HepG2 (cell line): Measurements from ENCODE around the gene PPP1R7. TPM values are rescaled to one million over a fixed set of nuclear protein-coding genes. Genes with fewer than 3 reads are reported as not detected.
A peak's percentile ranks its signal among the peaks of the same experiment; 100 is the strongest.

Source experiments
- ATAC-seq: fragments of 200-7000 bp; cut with Tn5 transposase; 3 replicates; pipeline ENCODE4 v1.9.1; 2020; ENCODE audit warnings: mild to moderate bottlenecking, moderate library complexity
- BruUV-seq: library from RNA; stranded (reverse); fragments of 400-500 nt; replicated peaks from 2 replicates; lab custom pipeline; 2021; lab: Mats Ljungman, UMichigan
- CTCF ChIA-PET: fragments of 300-600 bp; formaldehyde crosslinking; extraction: SDS; loops from one replicate; lab custom pipeline; 2021; ENCODE audit warnings: low total read pairs, inconsistent platforms, low intra/inter-chr PET ratio; lab: Yijun Ruan, JAX
- POLR2A ChIA-PET: fragments of 350-600 bp; sonication (Branson Sonifier 250); formaldehyde crosslinking; loops from one replicate; lab custom pipeline; 2020; ENCODE audit warnings: antibody characterized with exemption, inconsistent platforms; lab: Yijun Ruan, JAX
- DNase-seq: peaks from one replicate; pipeline ENCODE4 v3.0.0-alpha.2; 2015; ENCODE audit warnings: low spot score
- FAIRE-seq: peaks from 3 replicates; lab custom pipeline; 2011; peaks lifted over from hg19 to GRCh38; lab: Jason Lieb, UNC
- H2AFZ ChIP-seq: one replicate; pipeline ENCODE4 v1.6.1; 2011; ENCODE audit warnings: low read length, inconsistent platforms
- H3K27ac ChIP-seq: fragments of 300-600 bp; 3 replicates; pipeline ENCODE4 v1.8.0; 2011; ENCODE audit warnings: mixed run types, mild to moderate bottlenecking, mixed read lengths, low read length, inconsistent platforms; ENCODE audit not compliant: insufficient read depth; ENCODE audit errors: extremely low read length
- H3K27me3 ChIP-seq, 2 experiments: fragments of 200-600 bp in 1 of 2; 2 replicates in 1 of 2; 3 replicates in 1 of 2; pipeline versions ENCODE4 v1.6.0 to v1.8.0; 2011; ENCODE audit warnings: low read length in 2 of 2, mild to moderate bottlenecking in 2 of 2, moderate library complexity in 2 of 2, inconsistent platforms in 1 of 2; ENCODE audit not compliant: insufficient read depth in 2 of 2, control insufficient read depth in 1 of 2
- H3K36me3 ChIP-seq, 2 experiments: fragments of 200-600 bp in 1 of 2; replicated peaks in 1 of 2; 2 replicates in 1 of 2; 3 replicates in 1 of 2; pipeline versions ENCODE4 v1.5.1 to v1.8.0; 2011; ENCODE audit warnings: low read length in 2 of 2, inconsistent platforms in 1 of 2; ENCODE audit not compliant: insufficient read depth in 2 of 2, control insufficient read depth in 1 of 2
- H3K4me1 ChIP-seq: 2 replicates; pipeline ENCODE4 v1.5.1; 2012; ENCODE audit warnings: low read length, inconsistent platforms; ENCODE audit not compliant: insufficient read depth
- H3K4me2 ChIP-seq: 2 replicates; pipeline ENCODE4 v1.6.0; 2011; ENCODE audit warnings: low read depth, low read length, inconsistent platforms
- H3K4me3 ChIP-seq, 3 experiments: fragments of 200-600 bp in 1 of 3; sonication (generic), shearing (Covaris generic) in 1 of 3; replicated peaks in 1 of 3; 2 replicates each; pipeline ENCODE4 v1.5.1; 2011 to 2016; ENCODE audit warnings: low read length in 3 of 3, inconsistent platforms in 2 of 3, low read depth in 2 of 3, mild to moderate bottlenecking in 2 of 3, control low read depth in 1 of 3, mixed read lengths in 1 of 3; ENCODE audit not compliant: insufficient read depth in 1 of 3
- H3K79me2 ChIP-seq: one replicate; pipeline ENCODE4 v1.6.1; 2011; ENCODE audit warnings: low read length, inconsistent platforms; ENCODE audit not compliant: insufficient read depth
- H3K9ac ChIP-seq: 2 replicates; pipeline ENCODE4 v1.6.0; 2011; ENCODE audit warnings: mild to moderate bottlenecking, low read depth, low read length, inconsistent platforms; ENCODE audit not compliant: insufficient read depth
- H3K9me3 ChIP-seq: 2 replicates; pipeline ENCODE4 v1.5.1; 2012; ENCODE audit warnings: mild to moderate bottlenecking, low read length
- H4K20me1 ChIP-seq: 2 replicates; pipeline ENCODE4 v1.6.0; 2011; ENCODE audit warnings: inconsistent platforms, mild to moderate bottlenecking, low read length, moderate library complexity; ENCODE audit not compliant: insufficient read depth
- AHDC1 ChIP-seq: sonication (generic); formaldehyde crosslinking; IDR thresholded peaks from 2 replicates; pipeline ENCODE4 v1.5.1; 2020; ENCODE audit warnings: mild to moderate bottlenecking, missing genetic modification reagents, borderline replicate concordance
- ATF2 ChIP-seq: sonication (generic); formaldehyde crosslinking; IDR thresholded peaks from 2 replicates; pipeline ENCODE4 v1.4.0; 2020; ENCODE audit warnings: missing genetic modification reagents
- ATM ChIP-seq: fragments of 450-650 bp; IDR thresholded peaks from 2 replicates; pipeline ENCODE4 v1.7.1; 2017; ENCODE audit warnings: mild to moderate bottlenecking, borderline replicate concordance
- HOXA5 ChIP-seq: sonication (generic); formaldehyde crosslinking; IDR thresholded peaks from 2 replicates; pipeline ENCODE4 v1.4.0; 2020; ENCODE audit warnings: missing genetic modification reagents
- KDM5B ChIP-seq: sonication (generic); formaldehyde crosslinking; IDR thresholded peaks from 2 replicates; pipeline ENCODE4 v1.4.0; 2020; ENCODE audit warnings: missing genetic modification reagents, mild to moderate bottlenecking, borderline replicate concordance
- KLF16 ChIP-seq, 2 experiments: sonication (generic) in 1 of 2; formaldehyde crosslinking in 1 of 2; IDR thresholded peaks; 2 replicates each; pipeline versions ENCODE4 v1.6.1 to v1.8.0; 2016 to 2023; ENCODE audit warnings: missing genetic modification reagents in 2 of 2, missing compliant biosample characterization in 1 of 2
- MEIS1 ChIP-seq: sonication (generic); formaldehyde crosslinking; IDR thresholded peaks from 2 replicates; pipeline ENCODE4 v1.9.0; 2021; ENCODE audit warnings: mild to moderate bottlenecking, missing genetic modification reagents, moderate library complexity, borderline replicate concordance
- PAX8 ChIP-seq: sonication (generic); formaldehyde crosslinking; IDR thresholded peaks from 2 replicates; pipeline ENCODE4 v1.8.0; 2022; ENCODE audit warnings: mild to moderate bottlenecking, missing genetic modification reagents, borderline replicate concordance
- RCOR2 ChIP-seq: IDR thresholded peaks from 2 replicates; pipeline ENCODE4 v1.6.1; 2016; ENCODE audit warnings: missing biosample characterization, missing genetic modification reagents
- ZNF136 ChIP-seq: sonication (generic); formaldehyde crosslinking; IDR thresholded peaks from 2 replicates; pipeline ENCODE4 v1.8.1; 2022; ENCODE audit warnings: low read depth, mild to moderate bottlenecking, moderate library complexity, missing genetic modification reagents
- ZNF317 ChIP-seq: sonication (generic); formaldehyde crosslinking; IDR thresholded peaks from 2 replicates; pipeline ENCODE4 v1.5.0; 2020; ENCODE audit warnings: mild to moderate bottlenecking, missing genetic modification reagents
- ZNF326 ChIP-seq: sonication (generic); formaldehyde crosslinking; IDR thresholded peaks from 2 replicates; pipeline ENCODE4 v1.4.0; 2020; ENCODE audit warnings: missing genetic modification reagents, borderline replicate concordance
- ZNF331 ChIP-seq: sonication (generic); formaldehyde crosslinking; IDR thresholded peaks from 2 replicates; pipeline ENCODE4 v1.4.0; 2020; ENCODE audit warnings: missing genetic modification reagents
- ZNF33B ChIP-seq: sonication (generic); formaldehyde crosslinking; IDR thresholded peaks from 2 replicates; pipeline ENCODE4 v1.5.1; 2020; ENCODE audit warnings: mild to moderate bottlenecking, missing genetic modification reagents
- ZNF414 ChIP-seq: sonication (generic); formaldehyde crosslinking; IDR thresholded peaks from 2 replicates; pipeline ENCODE4 v1.5.0; 2020; ENCODE audit warnings: missing genetic modification reagents
- WGBS: methylation state at CpG from one replicate; pipeline ENCODE4 v1.1.6; 2017; ENCODE audit warnings: low lambda C conversion rate; 5-methylcytosine and 5-hydroxymethylcytosine counted together
- in situ Hi-C: cut with HindIII; loops from 2 replicates; pipeline ENCODE4 v1.10.0; 2017; ENCODE audit warnings: low pct_unique_long_range_greater_than_20kb; ENCODE audit not compliant: extremely low pct_ligation_motif_present
- intact Hi-C: fragments of 100-400 bp; cut with micrococcal nuclease; formaldehyde crosslinking; loops from one replicate; pipeline ENCODE4 v1.10.0; 2022; ENCODE audit not compliant: unreplicated experiment
- polyA plus RNA-seq, 8 experiments: library from polyadenylated mRNA; depleted of rRNA in 3 of 8; stranded (reverse) in 7 of 8; unstranded in 1 of 8; fragments of >200 nt; fragmentation: Illumina TruSeq in 4 of 8; extraction: Trizol in 4 of 8; gene quantifications; 2 replicates each; pipeline versions ENCODE4 v1.2.1 to v1.2.3, GENCODE V29; 2011 to 2016; ENCODE audit warnings: low read depth in 4 of 8, missing spikeins in 1 of 8, mixed read lengths in 1 of 8; ENCODE audit not compliant: insufficient read depth in 1 of 8
- total RNA-seq, 5 experiments: library from RNA; depleted of rRNA; stranded (reverse); fragments of >200 nt; fragmentation: Illumina TruSeq; extraction: Trizol; gene quantifications; 2 replicates each; pipeline ENCODE4 v1.2.3, GENCODE V29; 2016; ENCODE audit warnings: low read depth in 1 of 5

Gene PPP1R7
- total and polyA plus RNA-seq, 2 of the 13 experiments (the other 11 are each of a cell fraction or from before 2014, with no cell fraction given): 33.3 to 67.9 TPM

GRCh38 chr2:241223211-241224017 is 73.1 kb downstream of the PPP1R7 start:
- peak; percentile 76 for DNase-seq
- intact Hi-C loops (loop anchor here (5.0 to 10.0 kb wide), 2 partner anchors 131 to 369 kb away; no protein-coding TSS in a partner anchor), in situ Hi-C loops (loop anchor here (25.0 kb wide), 1 partner anchor 661 kb away; the partner anchor contains the start of genes ANKMY1, DUSP28 and RNPEPL1)
- WGBS: 46% methylated on average over 21 of the region's 23 CpGs
- Histone ChIP-seq H3K27ac (peak overlapping the region; percentile 78), H3K4me2 (peak overlapping the region; percentile 92), H2AFZ (no peak overlapping the region), H3K4me3 (peak overlapping the region; percentile 19 to 70 (median 24); a peak in 5 of 6 replicates), H3K4me1 (peaks cover 65% of the 10 kb centered on the region), H3K27me3 (no peaks in the 10 kb centered on the region; a peak in 1 of 5 replicates), H4K20me1 (peaks cover 9% of the 10 kb centered on the region; the same call in 1 of the 2 replicates), H3K79me2 (peaks cover 45% of the 10 kb centered on the region), H3K9ac (peak overlapping the region; percentile 59), H3K36me3 (peaks cover 15 to 33% of the 10 kb centered on the region in 2 experiments), H3K9me3 (no peaks in the 10 kb centered on the region)
- peak; percentile 59 for ATAC-seq
- CTCF ChIA-PET: no interaction called here
- TSS peak; percentile 29 for BruUV-seq
- FAIRE-seq: peak; percentile 18
- POLR2A ChIA-PET: interaction anchor here (1.1 to 4.3 kb wide), 7 partner anchors 10 to 463 kb away, joined by 3 to 21 read pairs (median 7); partner anchors contain the start of genes DTYMK, HDLBP, MTERF4 and SEPTIN2
- TF ChIP-seq ZNF33B (CRISPR knock-in tag) (no peak), KLF16 (CRISPR knock-in tag; IDR thresholded peaks at IDR 0.05) (no peak), KDM5B (CRISPR knock-in tag) (0 out of 2 replicates have a peak, but pooled peaks have one; percentile 22), ATF2 (CRISPR knock-in tag) (0 out of 2 replicates have a peak, but pooled peaks have one; percentile 2), AHDC1 (CRISPR knock-in tag) (0 out of 2 replicates have a peak, but pooled peaks have one; percentile 14), HOXA5 (CRISPR knock-in tag) (no peak), RCOR2 (CRISPR knock-in tag) (0 out of 2 replicates have a peak, but pooled peaks have one; percentile 4), ZNF331 (CRISPR knock-in tag) (peak; percentile 37), ZNF414 (CRISPR knock-in tag) (no peak), PAX8 (peak; percentile 19; the same call in 1 of the 2 replicates), ATM (no peak), ZNF136 (CRISPR knock-in tag) (no peak), ZNF317 (CRISPR knock-in tag) (no peak), ZNF326 (CRISPR knock-in tag) (peak; percentile 50; the same call in 1 of the 2 replicates), MEIS1 (CRISPR knock-in tag) (no peak)
